GM21619 (cell line): ENCODE measurements around the gene STX11.
"Not testable (repeated sequence)": the region's sequence is repeated elsewhere in the genome, so short reads cannot be mapped to it uniquely, and the experiment has no call there.

Experiments used
- ATAC-seq: cut with Tn5 transposase; IDR thresholded peaks from one replicate; pipeline ENCODE4 v1.9.1; 2021; ENCODE audit not compliant: unreplicated experiment

The STX11 gene

GRCh38 chr6:144149894-144150709 is at the start of gene STX11:
Gene STX11, plus strand, starts transcription at chr6:144150517. Its CDS starts 36,111 bp downstream, at chr6:144186628.
- ATAC-seq, result peak; percentile 66

GRCh38 chr6:144103026-144103563 is 47.2 kb upstream of the STX11 start:
- no peak for ATAC-seq

- ATAC-seq, result no peak
Observed at GRCh38 chr6:144104488-144104887, 45.8 kb upstream of the STX11 start.

GRCh38 chr6:144104898-144105487 is 45.3 kb upstream of the STX11 start:
- ATAC-seq, result peak; percentile 85

GRCh38 chr6:144106206-144106605 is 44.1 kb upstream of the STX11 start:
- no peak for ATAC-seq

GRCh38 chr6:144110210-144110609 is 40.1 kb upstream of the STX11 start:
- no peak for ATAC-seq

- no peak for ATAC-seq
Observed at GRCh38 chr6:144113366-144113765, 37.0 kb upstream of the STX11 start.

GRCh38 chr6:144115219-144115618 is 35.1 kb upstream of the STX11 start:
- ATAC-seq, result no peak

GRCh38 chr6:144119376-144119775 is 30.9 kb upstream of the STX11 start:
- no peak for ATAC-seq

GRCh38 chr6:144122861-144123260 is 27.5 kb upstream of the STX11 start:
- no peak for ATAC-seq

- no peak for ATAC-seq
Observed at GRCh38 chr6:144123421-144123820, 26.9 kb upstream of the STX11 start.

- ATAC-seq, result no peak
Observed at GRCh38 chr6:144123836-144124235, 26.5 kb upstream of the STX11 start.

GRCh38 chr6:144127097-144127496 is 23.2 kb upstream of the STX11 start:
- no peak for ATAC-seq

GRCh38 chr6:144129469-144129868 is 20.8 kb upstream of the STX11 start:
- no peak for ATAC-seq

- ATAC-seq, result peak; percentile 52
Observed at GRCh38 chr6:144131248-144131709, 19.0 kb upstream of the STX11 start.

- not testable (repeated sequence) for ATAC-seq
Observed at GRCh38 chr6:144132167-144132690, 18.1 kb upstream of the STX11 start.

GRCh38 chr6:144133225-144133821 is 17.0 kb upstream of the STX11 start:
- ATAC-seq, result no peak

- no peak for ATAC-seq
Observed at GRCh38 chr6:144134176-144134575, 16.1 kb upstream of the STX11 start.

- no peak for ATAC-seq
Observed at GRCh38 chr6:144134737-144135136, 15.6 kb upstream of the STX11 start.

- no peak for ATAC-seq
Observed at GRCh38 chr6:144138542-144138941, 11.8 kb upstream of the STX11 start.

GRCh38 chr6:144139817-144140216 is 10.5 kb upstream of the STX11 start:
- no peak for ATAC-seq
